HG03460 (cell line): ENCODE data around the gene EIF4A3.

Experiments used
- ATAC-seq: cut with Tn5 transposase; IDR thresholded peaks from one replicate; pipeline ENCODE4 v1.9.1; 2021; ENCODE audit not compliant: unreplicated experiment

EIF4A3 gene

DNA sequence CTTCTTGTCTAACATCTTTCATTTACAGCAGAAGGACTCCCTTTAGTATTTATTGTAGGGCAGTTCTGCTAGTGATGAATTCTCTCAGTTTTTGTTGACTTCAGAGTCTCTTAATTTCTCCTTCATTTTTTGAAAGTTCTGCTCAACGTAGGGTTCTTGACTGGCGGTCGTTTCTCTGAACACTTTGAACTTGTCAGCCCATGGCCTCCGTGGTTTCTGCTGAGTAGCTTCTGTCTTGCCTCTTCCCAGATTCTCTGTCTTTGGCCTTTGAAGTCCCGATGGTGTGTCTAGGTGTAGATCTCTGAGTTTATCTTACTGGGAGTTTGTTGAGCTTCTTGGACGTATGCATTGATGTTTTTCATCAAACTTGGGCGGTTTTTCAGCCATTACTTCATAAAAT is 32.2 kb downstream of the EIF4A3 start:
- no peak for ATAC-seq

DNA sequence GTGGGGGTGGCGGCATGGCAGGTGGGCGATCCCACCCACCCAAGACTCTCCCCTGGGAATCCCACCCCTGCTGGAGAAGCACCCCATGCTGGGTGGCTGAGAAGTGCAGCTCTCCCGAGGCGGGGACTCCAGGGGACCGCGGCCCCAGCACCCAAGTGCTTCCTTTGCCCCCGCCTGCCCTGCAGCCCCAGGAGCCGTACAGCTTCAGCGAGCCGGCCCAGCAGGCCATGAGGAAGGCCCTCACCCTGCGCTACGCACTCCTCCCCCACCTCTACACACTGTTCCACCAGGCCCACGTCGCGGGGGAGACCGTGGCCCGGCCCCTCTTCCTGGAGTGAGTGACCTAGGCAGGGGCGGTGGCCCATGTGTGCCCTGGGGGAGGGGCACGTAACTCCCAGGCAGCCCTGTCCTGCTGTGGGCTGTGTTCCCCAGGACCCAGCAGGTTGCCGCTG is 33.9 kb downstream of the EIF4A3 start:
- no peak for ATAC-seq

DNA sequence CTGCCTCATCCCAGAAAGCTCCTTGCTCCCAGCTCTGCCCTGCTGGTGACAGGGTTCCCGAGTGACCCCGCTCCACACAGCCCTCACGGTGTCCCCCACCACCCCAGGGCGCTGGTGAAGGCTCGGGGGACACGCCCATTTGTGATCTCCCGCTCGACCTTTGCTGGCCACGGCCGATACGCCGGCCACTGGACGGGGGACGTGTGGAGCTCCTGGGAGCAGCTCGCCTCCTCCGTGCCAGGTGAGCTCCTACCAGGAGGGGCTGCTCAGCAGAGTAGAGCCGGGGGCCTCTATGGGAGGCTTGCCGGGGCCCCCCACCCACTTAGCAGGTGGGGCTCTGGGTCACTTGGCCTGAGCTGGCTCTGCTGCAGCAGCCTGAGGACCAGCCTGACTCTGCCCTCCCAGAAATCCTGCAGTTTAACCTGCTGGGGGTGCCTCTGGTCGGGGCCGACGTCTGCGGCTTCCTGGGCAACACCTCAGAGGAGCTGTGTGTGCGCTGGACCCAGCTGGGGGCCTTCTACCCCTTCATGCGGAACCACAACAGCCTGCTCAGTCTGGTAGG is 34.4 kb downstream of the EIF4A3 start:
- ATAC-seq: no peak

GRCh38 chr17:80111702-80112470 is 35.0 kb downstream of the EIF4A3 start:
- no peak for ATAC-seq

GRCh38 chr17:80110927-80111701 is 35.8 kb downstream of the EIF4A3 start:
- no peak for ATAC-seq

- ATAC-seq: no peak
Observed at GRCh38 chr17:80110447-80110812, 36.5 kb downstream of the EIF4A3 start.

- ATAC-seq: no peak
Observed at GRCh38 chr17:80109713-80110446, 37.0 kb downstream of the EIF4A3 start.

GRCh38 chr17:80109066-80109660 is 37.8 kb downstream of the EIF4A3 start:
- ATAC-seq: no peak

GRCh38 chr17:80108036-80108971 is 38.6 kb downstream of the EIF4A3 start:
- no peak for ATAC-seq

- ATAC-seq: no peak
Observed at GRCh38 chr17:80107231-80108021, 39.5 kb downstream of the EIF4A3 start.

DNA sequence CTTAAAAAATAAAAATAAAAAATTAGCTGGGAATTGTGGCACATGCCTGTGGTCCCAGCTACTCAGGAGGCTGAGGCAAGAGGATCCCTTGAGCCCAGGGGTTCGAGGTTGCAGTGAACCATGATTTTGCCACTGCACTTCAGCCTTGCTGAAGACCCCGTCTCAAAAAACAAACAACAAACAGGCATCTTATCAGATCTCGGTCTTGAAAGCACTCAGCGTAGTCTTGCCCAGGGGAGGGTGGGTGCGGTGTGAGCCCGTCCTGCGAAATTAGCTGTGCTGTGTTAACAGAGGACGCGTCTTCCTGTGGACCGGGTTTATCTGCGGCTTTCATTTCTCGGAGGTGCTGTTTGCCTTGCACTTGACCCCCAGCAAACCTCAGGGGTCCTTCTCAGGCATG is 40.2 kb downstream of the EIF4A3 start:
- ATAC-seq: no peak

GRCh38 chr17:80106176-80106575 is 40.8 kb downstream of the EIF4A3 start:
- ATAC-seq: no peak

- ATAC-seq: no peak
Observed at GRCh38 chr17:80105762-80106161, 41.2 kb downstream of the EIF4A3 start.

DNA sequence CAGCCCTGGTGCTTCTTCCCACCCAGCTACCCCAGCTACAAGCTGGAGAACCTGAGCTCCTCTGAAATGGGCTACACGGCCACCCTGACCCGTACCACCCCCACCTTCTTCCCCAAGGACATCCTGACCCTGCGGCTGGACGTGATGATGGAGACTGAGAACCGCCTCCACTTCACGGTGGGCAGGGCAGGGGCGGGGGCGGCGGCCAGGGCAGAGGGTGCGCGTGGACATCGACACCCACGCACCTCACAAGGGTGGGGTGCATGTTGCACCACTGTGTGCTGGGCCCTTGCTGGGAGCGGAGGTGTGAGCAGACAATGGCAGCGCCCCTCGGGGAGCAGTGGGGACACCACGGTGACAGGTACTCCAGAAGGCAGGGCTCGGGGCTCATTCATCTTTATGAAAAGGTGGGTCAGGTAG is 42.0 kb downstream of the EIF4A3 start:
- ATAC-seq: no peak

DNA sequence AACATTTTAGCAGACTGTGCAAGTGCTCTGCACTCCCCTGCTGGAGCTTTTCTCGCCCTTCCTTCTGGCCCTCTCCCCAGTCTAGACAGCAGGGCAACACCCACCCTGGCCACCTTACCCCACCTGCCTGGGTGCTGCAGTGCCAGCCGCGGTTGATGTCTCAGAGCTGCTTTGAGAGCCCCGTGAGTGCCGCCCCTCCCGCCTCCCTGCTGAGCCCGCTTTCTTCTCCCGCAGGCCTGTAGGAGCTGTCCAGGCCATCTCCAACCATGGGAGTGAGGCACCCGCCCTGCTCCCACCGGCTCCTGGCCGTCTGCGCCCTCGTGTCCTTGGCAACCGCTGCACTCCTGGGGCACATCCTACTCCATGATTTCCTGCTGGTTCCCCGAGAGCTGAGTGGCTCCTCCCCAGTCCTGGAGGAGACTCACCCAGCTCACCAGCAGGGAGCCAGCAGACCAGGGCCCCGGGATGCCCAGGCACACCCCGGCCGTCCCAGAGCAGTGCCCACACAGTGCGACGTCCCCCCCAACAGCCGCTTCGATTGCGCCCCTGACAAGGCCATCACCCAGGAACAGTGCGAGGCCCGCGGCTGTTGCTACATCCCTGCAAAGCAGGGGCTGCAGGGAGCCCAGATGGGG is 42.5 kb downstream of the EIF4A3 start:
- no peak for ATAC-seq

- no peak for ATAC-seq
Observed at GRCh38 chr17:80103449-80104085, 43.4 kb downstream of the EIF4A3 start.

DNA sequence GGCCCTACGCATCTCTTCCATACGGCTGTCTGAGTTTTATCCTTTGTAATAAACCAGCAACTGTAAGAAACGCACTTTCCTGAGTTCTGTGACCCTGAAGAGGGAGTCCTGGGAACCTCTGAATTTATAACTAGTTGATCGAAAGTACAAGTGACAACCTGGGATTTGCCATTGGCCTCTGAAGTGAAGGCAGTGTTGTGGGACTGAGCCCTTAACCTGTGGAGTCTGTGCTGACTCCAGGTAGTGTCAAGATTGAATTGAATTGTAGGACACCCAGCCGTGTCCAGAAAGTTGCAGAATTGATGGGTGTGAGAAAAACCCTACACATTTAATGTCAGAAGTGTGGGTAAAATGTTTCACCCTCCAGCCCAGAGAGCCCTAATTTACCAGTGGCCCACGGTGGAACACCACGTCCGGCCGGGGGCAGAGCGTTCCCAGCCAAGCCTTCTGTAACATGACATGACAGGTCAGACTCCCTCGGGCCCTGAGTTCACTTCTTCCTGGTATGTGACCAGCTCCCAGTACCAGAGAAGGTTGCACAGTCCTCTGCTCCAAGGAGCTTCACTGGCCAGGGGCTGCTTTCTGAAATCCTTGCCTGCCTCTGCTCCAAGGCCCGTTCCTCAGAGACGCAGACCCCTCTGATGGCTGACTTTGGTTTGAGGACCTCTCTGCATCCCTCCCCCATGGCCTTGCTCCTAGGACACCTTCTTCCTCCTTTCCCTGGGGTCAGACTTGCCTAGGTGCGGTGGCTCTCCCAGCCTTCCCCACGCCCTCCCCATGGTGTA is 44.1 kb downstream of the EIF4A3 start:
- no peak for ATAC-seq
